Measurements from ENCODE around the gene BSND.
"Not testable (repeated sequence)": the region's sequence is repeated elsewhere in the genome, so short reads cannot be mapped to it uniquely, and the experiment has no call there.

Gene BSND

DNA sequence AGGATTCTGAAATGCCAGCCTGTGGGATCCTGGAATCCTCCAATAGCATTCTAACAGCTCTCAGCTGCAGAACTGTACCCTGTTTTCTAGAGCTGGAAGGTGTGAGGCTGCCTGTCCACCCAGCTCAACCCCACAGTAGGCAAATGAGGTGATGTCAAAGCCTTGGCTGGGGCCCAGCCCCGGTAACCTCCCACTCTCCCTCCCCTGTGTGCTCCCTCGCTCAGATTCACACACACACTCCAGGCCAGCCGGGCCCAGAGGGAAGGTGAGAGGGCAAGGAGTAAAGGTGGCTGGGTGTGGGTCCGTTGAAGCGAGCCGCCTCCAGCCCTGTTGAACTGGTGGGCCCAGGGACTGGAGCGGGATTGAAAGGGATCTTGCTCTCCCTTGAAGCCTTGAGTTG, at the start of gene BSND:
BSND (plus strand) TSS at position 257 of the 400 bp plus-strand sequence. CDS start 254 bp downstream, outside the sequence.
- DNase-seq (ENCODE audit: low spot score): no peak

DNA sequence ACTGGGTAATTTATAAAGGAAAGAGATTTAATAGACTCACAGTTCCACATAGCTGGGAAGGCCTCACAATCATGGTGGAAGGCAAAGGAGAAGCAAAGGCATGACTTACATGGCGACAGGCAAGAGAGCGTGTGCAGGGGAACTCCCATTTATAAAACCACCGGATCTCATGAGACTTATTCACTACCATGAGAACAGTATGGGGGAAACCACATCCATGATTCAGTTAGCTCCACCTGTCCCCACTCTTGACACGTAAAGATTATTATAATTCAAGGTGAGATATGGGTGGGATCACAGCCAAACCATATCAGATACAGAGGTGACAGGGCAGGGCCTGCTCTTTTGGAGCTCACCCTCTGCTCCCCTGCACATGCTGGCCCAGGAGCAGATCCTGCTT, 49.7 kb upstream of the BSND start:
- DNase-seq (ENCODE audit: low spot score): no peak

DNA sequence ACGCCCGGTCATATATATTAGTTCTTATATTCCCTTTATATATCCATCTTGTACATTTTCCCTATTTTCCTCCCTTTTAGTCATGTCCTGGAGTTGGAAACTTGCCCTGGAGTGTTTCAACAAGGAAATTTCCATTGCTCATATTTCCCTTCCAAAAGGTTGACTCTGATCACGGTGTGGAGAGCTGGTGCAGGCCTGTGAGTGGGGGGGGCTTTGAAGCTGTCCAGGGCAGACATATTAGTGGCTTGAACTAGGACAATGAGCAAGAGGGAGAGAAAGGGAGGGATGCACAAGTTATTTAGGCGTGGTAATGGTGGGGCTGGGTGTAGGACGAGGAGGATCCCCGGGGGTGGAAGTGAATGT, 48.7 kb upstream of the BSND start:
- no peak for DNase-seq (ENCODE audit: low spot score)

DNA sequence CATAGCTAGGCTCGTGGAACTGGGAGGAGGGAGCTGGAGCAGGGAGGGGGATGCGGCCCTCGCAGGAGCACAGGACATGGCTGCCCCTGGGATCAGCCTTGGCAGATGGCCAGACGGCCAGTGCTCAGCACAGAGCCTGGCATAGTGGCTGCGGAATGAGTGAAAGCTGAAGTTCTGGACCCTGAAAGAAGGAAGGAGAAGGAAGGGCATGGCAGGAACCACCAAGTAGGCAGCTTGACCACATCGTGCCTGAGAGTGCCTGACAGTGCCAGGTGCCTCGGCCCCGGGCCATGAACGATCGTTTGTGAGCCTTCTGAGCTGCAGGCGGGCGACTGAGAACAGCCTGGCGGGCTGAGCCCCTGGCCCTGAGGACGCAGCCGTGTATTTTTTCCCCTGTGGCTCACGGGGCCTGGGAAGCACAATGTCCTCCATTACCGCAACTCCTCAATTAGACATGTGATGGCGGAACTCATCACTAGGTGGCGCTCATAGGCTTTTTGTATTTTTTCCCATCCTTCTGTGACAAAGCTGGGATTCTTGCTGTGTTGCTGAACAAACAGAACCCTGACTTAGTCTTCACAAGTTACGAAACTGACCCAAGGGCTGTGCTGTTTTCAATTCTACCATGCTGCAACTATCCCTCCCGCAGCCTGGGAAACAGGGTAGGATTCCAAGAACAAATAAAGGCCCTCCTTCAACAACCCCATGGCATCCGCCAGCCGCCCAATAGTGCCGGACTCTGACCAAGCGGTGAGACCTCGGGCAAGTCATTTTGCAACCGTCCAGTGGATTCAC, 48.2 kb upstream of the BSND start:
- peak; percentile 82 for DNase-seq (ENCODE audit: low spot score)

DNA sequence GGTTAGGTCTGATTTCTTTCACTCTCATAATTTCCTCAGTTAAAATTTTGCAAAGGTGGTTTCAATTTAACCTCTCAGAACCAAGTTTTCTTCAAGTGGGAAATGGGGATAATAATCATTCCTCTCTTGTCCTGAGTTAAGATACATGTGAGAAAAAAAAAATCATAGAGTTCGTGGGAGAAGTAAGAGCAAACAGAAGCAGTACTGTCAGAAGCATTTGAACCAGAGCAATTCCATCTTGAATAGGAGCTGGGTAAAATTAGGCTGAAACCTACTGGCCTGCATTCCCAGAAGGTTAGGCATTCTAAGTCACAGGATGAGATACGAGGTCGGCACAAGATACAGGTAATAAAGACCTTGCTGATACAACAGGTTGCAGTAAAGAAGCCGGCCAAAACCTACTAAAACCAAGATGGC, 46.9 kb upstream of the BSND start:
- DNase-seq (ENCODE audit: low spot score): no peak

DNA sequence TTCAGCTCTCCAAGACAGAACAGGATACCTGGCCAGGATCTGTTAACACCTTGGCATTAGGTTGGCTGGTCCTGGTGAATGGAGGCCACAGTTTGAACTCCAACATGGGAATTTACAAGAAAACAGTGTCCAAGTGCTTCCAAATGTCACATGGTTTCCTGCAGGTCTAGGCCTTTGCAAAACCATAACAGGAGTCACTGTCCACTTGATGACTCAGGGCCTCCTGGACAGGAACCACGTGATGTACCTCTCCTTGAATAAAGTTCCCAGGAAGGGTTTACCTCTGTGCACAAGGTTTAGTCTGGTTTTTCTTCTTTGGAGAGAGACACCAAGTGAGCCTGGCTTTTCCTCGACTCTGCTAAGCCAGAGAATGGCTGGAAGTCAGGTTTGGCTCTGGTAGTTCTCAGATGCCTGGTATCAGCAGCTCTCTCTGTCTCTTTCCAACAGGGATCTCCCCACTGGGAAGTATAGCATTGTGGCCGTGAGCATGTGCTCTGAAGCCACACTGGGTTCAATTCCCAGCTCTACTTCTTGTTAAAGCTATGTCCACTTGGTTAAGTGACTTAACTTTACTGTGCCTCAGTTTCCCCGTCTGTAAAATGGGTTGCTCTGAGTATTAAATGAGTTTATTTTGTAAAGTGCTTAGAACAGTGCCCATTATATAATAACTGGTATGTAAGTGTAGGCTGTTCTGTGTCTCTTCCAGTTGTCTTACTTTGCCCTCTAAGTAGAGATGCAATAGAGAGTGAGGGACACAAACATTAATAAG, 45.6 kb upstream of the BSND start:
- no peak for DNase-seq (ENCODE audit: low spot score)

DNA sequence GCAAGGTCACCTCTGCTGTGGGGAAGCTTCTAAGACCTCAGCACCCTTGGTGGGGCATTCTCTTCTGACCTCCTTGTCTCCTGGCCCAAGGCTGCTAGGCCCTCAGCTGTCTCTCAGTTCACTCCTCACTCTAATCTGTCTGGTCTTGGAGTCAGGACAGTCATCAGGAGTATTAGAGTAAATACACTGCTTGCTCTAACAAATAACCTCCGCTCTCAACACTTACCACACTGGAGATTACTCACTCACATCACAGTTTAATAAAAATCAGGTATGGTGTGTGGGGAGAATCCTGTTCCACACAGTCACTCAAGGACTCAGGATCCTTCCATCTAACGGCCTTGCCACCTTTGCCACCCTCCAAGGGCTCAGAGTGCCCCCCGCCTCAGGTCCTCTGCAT, 44.9 kb upstream of the BSND start:
- no peak for DNase-seq (ENCODE audit: low spot score)

DNA sequence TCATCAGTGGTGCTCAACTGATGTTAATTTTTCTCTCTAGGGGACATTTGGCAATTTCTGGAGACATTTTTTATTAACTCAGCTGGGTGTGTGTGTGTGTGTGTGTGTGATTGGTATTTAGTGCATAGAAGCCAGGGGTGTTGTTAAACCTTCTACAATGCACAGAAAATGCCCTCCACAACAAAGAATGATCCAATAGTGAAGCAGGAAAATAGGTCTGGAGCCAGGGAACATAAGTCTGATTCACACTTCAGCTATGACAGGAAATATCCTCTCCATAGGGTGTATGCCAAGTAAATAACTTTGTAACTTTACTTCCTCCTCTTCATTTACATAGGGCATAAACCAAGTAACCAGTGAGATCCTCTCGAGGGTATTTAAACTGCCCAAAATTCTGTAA, 43.4 kb upstream of the BSND start:
- DNase-seq (ENCODE audit: low spot score): no peak

DNA sequence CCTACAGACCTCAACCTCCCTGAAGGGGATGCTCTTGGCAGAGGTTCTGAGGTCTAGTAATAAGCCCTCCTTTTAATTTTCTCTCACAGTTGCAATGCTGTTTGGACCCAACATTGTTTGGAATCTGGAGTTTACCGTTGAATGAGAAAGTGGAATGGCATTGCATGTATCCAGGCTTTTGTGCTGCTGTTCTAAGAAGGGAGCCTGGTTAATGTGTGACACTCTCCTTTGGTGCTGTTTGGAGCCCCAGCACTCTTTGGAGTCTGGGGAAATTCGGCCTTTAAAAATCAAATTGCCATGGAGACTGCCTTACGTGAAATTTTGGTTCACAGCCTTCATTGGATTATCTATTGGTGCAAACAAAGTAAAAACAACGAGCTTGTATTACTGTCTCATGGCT, 42.0 kb upstream of the BSND start:
- no peak for DNase-seq (ENCODE audit: low spot score)

DNA sequence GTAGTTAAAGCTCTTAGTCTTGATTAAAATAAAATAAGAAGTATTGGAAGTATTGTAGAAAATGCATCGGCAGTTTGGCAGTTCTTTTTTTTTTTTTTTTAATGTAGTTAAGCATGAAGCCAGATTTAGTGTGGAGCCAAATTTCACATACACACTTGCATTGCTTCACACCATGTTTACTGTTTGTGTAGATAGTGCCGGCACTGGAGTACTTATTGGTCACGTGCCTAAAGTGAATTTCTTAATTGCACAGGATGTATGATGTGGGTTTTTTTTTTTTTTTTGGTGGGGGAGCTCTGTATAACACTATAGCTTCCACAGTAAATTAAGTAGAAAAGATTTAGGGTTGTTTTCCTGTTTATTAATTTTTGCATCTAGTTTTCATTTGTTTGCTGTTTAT, 39.5 kb upstream of the BSND start:
- no peak for DNase-seq (ENCODE audit: low spot score)

DNA sequence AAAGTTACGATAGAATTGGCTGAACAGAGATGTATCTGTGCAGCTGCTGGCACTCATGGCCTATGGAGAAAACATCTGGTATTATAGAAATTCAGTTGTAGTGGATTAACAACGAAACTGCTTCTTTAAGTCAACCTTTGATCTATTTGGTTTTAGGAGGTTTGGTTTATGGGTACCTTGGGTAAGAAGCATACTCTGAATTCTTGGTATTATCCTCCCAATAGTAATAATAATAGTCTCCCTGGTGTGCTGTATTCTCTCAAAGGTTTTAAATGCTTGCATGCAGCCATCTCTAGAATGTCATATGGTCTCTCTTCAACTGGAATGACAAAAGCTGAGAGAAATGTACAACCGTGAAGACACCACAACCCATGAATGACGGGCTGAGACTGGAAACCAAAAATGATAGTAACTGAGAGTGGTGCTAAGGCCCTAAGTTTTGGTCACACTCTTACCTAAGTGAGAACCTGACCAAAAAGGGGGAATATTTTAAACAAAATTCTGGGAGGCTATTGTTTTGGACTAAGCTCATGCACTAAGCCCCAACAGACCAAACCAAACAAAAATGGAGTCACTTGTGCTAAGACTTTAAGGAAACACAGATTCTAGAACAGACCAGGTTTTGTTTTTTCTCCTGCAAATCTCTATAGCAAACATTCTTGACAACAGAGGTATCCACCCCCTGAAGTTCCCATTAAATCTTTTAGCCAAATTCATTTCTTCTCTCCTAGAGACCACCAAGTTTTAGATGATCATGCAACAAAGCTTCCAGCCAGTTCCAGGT, 35.9 kb upstream of the BSND start:
- DNase-seq (ENCODE audit: low spot score): no peak

DNA sequence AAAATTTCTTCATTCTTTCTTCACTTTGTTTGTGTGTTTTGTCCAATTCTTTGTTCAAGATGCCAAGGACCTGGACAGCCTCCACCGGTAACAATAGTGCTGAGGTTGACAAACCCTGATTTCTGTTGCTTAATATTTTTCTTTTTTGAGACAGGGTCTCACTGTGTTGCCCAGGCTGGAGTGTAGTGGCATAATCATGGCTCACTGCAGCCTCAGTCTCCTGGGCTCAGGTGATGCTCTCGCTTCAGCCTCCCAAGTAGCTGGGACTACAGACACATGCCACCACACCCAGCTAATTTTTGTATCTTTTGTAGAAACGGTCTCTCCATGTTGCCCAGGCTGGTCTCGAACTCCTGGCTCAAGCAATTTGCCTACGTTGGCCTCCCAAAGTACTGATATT, 34.9 kb upstream of the BSND start:
- not testable (repeated sequence) for DNase-seq (ENCODE audit: low spot score)

DNA sequence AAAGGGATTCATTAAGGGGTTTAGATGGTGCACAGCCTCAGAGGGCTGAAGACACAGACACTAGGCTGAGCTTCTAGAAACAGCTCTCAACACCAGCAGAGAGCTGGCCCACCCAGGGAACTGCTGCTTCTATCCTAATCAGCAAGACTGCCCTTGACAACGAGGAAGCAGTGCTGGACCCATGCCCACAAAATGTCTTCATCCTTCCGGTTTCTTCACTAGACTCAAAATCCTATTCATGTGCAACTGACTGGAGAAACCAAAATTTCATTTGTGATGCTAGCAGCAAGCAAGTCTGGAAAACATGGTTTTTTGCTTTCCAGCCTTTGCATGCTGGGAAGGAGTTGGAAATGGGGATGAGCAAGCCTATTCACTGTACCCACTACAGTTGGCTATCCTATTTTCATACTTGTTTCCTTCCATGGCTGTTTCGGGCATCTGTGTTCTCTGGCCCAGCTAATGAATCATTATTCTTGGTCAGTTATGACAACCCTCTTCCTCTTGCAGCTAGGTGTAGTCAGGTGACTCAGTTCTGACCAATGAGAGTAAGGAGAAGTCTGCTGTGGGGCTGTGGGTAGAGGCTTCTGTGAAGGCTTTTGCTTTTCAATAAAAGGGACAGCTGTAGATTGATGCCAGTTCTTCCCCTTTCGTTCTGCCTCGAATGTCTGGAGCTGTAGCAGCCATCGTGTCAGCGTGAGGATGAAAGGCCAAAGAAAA, 33.0 kb upstream of the BSND start:
- no peak for DNase-seq (ENCODE audit: low spot score)

DNA sequence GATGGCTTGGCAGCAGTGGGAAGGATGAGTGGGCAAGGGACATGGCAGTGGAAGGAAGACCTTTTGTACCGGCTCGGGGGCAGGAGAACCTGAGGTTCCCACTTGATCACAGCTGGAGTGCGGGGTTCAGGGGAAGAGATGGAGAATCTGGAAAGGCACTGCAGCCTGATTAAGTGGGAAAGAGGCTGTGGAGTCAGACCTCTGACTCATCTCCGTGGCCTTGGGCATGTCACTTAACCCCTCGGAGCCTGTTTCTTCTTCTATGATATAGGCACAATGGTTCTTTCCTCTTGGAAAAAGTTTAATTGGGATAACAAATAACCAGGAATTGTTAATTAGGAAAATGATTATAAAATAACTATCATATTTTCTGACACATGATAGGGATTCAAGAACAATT, 31.4 kb upstream of the BSND start:
- DNase-seq (ENCODE audit: low spot score): peak; percentile 15

DNA sequence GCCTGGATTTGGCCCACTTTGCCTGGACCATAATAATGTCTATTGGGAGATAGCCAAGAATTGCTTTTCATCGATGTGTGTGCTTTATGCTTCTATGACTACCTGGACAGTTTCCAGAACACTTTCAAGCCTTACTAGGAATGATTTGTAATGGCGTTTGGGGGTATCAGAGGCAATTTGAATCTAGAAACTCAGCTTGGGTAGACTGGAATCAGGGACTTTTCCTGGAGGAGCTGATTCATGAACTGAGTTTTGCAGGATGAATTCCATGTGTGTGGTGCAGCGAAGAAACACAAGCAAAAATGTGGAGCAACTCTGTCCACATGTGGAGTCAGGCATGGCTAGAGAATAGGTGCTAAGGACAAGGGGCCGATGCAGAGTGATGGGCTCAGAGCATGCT, 30.2 kb upstream of the BSND start:
- no peak for DNase-seq (ENCODE audit: low spot score)

DNA sequence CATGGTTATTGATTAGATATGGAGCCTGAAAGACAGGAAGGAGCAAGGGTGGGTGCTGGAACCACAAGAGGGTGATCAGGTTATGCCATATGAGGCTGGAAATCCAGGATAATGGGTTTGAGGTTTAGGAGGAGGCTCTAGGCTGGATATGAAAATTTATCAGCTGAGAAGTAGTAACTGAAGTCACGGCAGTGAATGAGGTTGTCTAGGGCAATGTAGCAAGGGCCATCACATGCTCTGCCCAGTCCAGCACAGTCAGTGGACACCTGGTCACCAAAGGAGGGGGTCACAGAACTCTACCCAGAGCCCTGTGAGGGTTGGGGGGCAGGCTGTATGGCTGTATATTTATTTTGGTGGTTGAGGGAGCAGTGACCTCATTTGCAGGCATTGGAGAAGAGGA, 28.9 kb upstream of the BSND start:
- DNase-seq (ENCODE audit: low spot score): peak; percentile 22

DNA sequence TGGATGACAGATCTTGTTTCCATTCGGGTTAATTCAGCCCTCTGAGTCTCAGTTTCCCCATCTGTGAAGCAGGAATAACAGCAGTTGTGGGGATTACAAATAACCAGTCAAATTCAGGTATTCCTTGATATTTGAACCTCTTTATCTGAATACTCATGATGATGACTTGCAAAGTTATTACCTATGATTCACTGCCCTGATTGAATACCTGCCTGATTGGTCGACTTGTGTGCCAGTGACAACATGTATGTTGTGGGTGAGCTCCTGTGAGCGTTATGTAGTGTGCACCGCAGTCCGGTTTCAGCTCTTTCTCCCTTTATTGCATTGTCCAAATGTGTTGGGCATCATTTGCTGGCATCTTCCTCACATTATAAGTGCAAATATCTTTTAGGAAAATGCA, 27.8 kb upstream of the BSND start:
- DNase-seq (ENCODE audit: low spot score): peak; percentile 6

DNA sequence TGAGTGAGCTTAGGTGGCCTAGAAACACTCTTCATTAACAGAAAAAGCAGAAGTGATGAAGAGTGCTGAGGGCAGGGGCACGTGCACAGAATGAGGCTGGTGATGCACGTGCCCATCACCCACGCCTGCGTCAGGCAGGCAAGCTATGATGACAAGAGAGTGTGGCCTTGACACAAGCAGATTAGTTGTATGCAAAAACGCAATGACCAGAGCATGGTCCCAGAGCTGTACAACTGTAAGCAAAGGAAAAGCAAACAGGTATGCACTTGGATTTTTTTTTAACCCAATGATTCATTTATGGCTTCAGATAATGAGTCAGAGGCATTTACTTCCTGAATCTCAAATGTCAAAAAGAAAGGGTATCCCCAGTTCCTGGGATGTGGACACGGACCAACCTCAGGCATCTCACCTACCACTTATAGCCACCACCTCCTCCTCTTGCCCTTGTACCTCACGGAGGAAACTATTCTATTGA, 27.4 kb upstream of the BSND start:
- peak; percentile 17 for DNase-seq (ENCODE audit: low spot score)

DNA sequence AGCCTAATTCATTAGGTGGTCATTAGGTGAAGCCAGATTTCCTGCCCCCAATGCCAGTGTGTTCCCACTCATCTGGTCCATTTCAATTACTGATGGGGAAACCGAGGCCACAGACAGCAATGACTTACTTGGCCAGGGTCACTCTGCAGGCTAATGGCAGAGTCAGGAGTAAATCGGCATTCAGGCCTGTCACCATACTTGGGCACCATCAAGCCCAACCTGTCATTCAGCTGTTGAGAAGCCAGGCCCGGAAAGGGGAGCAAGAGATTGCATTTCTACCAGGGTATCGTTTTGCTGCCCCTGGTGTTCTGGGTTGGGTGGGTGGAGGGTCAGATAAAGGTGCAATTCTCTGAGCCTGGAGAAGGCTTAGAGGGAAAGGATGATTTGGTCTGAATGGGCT, 26.3 kb upstream of the BSND start:
- peak; percentile 28 for DNase-seq (ENCODE audit: low spot score)

DNA sequence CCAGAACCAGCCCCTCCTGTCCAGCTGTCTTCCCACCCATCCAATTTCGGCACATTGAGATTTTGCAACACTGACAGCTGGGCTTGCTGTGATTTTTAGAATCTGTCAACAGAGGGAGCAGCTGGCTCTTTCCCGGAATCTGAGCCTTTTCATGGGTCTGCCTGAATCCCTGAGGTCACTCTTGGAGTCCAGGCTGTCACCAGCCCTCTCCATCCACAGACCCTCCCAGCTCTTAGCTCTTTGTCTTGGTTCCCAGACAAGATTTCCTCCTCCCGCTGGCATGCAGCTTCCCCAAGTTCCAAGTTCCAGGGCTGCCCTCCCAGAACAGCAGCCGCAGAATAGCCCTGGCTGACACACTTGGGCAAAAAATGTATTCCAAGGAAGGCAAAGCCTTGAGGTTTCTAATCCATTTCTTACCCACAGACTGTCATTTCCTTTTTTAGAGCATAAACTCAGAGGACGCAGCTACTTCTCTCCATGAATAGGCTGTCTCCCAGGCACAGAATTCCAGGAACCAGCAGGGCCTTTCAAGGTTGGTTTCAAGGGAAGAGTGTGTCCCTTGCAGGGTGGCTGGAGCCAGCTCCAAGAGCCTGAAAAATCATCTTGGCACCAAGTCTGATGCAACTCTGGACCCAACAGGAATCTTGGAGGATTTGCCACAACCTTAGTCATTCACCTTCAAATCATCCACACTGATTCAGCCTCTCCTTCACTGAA, 25.4 kb upstream of the BSND start:
- peak; percentile 70 for DNase-seq (ENCODE audit: low spot score)

DNA sequence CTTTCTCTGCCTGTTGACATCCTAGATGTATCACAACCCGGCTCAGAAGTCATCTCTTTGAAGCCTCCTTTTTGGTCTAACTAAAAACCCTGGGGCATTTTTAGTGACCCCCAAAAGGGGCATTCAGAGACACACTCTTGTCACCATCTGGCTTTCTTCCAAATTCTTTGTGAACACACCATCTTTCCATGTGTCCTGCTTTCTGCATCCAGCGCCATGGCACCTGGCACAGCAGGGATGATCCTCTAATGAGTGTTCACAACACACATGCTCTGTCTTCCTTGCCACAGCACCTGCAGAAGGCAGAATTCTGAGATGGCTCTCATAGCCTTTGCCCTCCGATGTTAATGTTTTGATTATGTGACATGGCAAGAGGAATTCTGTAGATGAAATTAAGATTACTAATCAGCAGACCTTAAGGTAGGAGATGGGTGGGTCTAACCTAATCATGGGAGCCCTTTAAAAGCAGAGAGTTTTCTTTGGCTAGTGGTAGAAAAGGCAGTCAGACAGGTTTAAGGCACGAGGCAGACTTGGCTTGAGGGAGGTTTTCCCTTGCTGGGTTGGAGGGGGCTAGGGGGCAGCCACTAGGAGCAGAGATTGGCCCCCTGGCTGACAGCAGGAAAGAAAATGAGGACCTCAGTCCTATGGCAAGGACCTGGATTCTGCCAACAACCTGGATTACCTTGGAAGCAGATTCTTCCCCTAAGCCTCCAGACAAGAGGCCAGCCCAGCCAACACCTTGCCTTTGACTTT, 23.2 kb upstream of the BSND start:
- DNase-seq (ENCODE audit: low spot score): peak; percentile 35
